A549 treated with RU486 at 1 μM for 4 hours (cell line): ENCODE results near the gene TMEM50B. TPM values are rescaled to one million over a fixed set of nuclear protein-coding genes. Genes with fewer than 3 reads are reported as not detected.

ENCODE experiments used
- total RNA-seq: library from RNA; stranded (reverse); fragments of 200-300 nt; extraction: Qiagen RNA extraction; gene quantifications from 5 replicates; pipeline ENCODE4 v1.2.3, GENCODE V29; 2022; ENCODE audit warnings: low read depth

Gene TMEM50B
- 6.2 to 12.3 TPM (median 10.1 TPM) in 5 replicates for total RNA-seq

GRCh38 chr21:33479679-33480480 is at the start of gene TMEM50B:
Gene TMEM50B (minus strand): TSS chr21:33479974. CDS start chr21:33468885, 11,089 bp downstream.

GRCh38 chr21:33491373-33492102 is 11.8 kb upstream of the TMEM50B start, which contains the start of gene DNAJC28:
Gene DNAJC28 (minus strand): TSS chr21:33491716. CDS start chr21:33489393, 2,323 bp downstream.

GRCh38 chr21:33403128-33403785 is 76.5 kb downstream of the TMEM50B start, which contains the start of gene IFNGR2:
Gene IFNGR2 (plus strand): TSS chr21:33403413. CDS start chr21:33403544, 131 bp downstream.

Other genes with a start within 250 kb of the TMEM50B start
- 16.4 to 19.4 TPM (median 17.8 TPM) in 5 replicates for gene IL10RB, start 213.6 kb downstream of the TMEM50B start, total RNA-seq
- 10.3 to 25.3 TPM (median 18.9 TPM) in 5 replicates for gene IFNAR1, start 155.0 kb downstream of the TMEM50B start, total RNA-seq
- 54.5 to 65.5 TPM (median 61.4 TPM) in 5 replicates for gene IFNGR2, start 76.6 kb downstream of the TMEM50B start, total RNA-seq
- 0.25 to 0.57 TPM (median 0.30 TPM) in 4 of 5 replicates, not detected in the other for gene DNAJC28, start 11.7 kb upstream of the TMEM50B start, total RNA-seq
- gene GART, start 62.1 kb upstream of the TMEM50B start, total RNA-seq, result 59.7 to 70.0 TPM (median 64.9 TPM) in 5 replicates
- gene SON, start 63.1 kb upstream of the TMEM50B start, total RNA-seq, result 66.7 to 119 TPM (median 86.2 TPM) in 5 replicates
- 13.1 to 21.3 TPM (median 18.5 TPM) in 5 replicates for gene DONSON, start 108.7 kb upstream of the TMEM50B start, total RNA-seq
- 10.2 to 14.7 TPM (median 14.1 TPM) in 5 replicates for gene CRYZL1, start 161.8 kb upstream of the TMEM50B start, total RNA-seq
- 14.2 to 18.7 TPM (median 16.0 TPM) in 5 replicates for gene ITSN1, start 162.5 kb upstream of the TMEM50B start, total RNA-seq